SU-DHL-6 (cell line): ENCODE measurements around the gene ARID4A.

Experiments used
- CTCF ChIP-seq: fragments of 200-600 bp; sonication (generic); IDR thresholded peaks from one replicate; pipeline ENCODE4 v1.5.1; 2017; ENCODE audit warnings: antibody characterized with exemption, mild to moderate bottlenecking, low read length, moderate library complexity; ENCODE audit not compliant: insufficient read depth, poor library complexity, severe bottlenecking
- EZH2phosphoT487 ChIP-seq: fragments of 200-600 bp; sonication (generic), shearing (Covaris generic); conservative IDR thresholded peaks from 2 replicates; pipeline ENCODE4 v1.6.1; 2018; ENCODE audit warnings: mild to moderate bottlenecking, antibody characterized with exemption, low read length, moderate library complexity, mixed read lengths

GRCh38 chr14:58299401-58300330, 1.3 kb downstream of the ARID4A start:
- TF ChIP-seq CTCF (no peak), EZH2phosphoT487 (no peak)
